ENCODE data around the gene DUSP14.

DUSP14 gene

DNA sequence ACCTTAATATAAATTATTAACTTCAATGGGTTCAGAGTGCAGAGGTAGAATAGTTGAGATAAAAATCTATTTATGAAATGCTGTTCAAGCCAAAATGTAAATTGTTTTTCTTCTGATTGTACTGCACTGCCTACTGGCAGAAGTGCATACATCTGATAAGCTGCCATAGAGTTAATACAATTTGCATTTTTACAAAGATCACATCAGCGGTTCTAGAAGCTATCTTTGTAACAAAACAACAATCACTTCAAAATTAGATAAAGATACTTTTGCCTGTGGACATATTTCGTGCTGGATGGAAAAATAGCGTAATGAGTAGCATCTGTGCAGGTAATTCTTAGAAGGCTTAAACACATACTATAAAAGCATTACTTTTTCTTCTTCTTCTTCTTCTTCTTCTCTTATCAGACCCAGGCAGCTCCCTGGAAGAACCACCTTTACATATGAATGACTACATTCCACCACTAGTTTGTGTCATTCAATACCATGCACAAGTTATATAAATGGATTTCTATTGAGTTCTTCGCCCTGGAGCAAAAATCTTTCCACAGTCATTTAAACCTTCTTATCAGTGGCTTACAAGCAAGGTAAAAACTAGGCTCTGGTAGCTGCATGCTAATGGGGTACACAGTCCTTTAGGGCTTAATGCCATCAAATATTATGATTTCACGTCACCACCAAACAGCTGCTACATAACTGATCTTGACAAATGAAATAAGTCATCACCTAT lies 72.5 kb downstream of the DUSP14 start:
- no peak for DNase-seq (ENCODE audit: low read depth in 2 of 2)

Measured in stimulated activated CD8-positive, alpha-beta memory T cell treated with anti-CD3 and anti-CD28 coated beads, Interleukin-2, amount 100 ng/mL, for 48 hours (primary cell).